ENCODE measurements around the gene SAFB.

Gene SAFB

GRCh38 chr19:5691822-5692722 lies 69.2 kb downstream of the SAFB start:
- DNase-seq (ENCODE audit: insufficient read length, low spot score) (no peak), FAIRE-seq (no peak)
- TF ChIP-seq POU2F2 (IDR thresholded peaks at IDR 0.05; ENCODE audit: low read depth, low read length), result no peak
- TF ChIP-seq SPI1 (IDR thresholded peaks at IDR 0.05; ENCODE audit: low read depth, low read length), result no peak
- no peak; the same call in 1 of the 2 replicates for TF ChIP-seq POLR2A (IDR thresholded peaks at IDR 0.05; ENCODE audit: low read depth, low read length)
- no peak; the same call in 1 of the 2 replicates for TF ChIP-seq POLR2AphosphoS5 (IDR thresholded peaks at IDR 0.05; ENCODE audit: low read depth, low read length)

- DNase-seq (ENCODE audit: insufficient read length, low spot score), result no peak
- no peak for FAIRE-seq
- peak; percentile 64 for TF ChIP-seq POLR2A (IDR thresholded peaks at IDR 0.05; ENCODE audit: low read depth, low read length)
- TF ChIP-seq POLR2AphosphoS5 (IDR thresholded peaks at IDR 0.05; ENCODE audit: low read depth, low read length), result no peak
Observed at GRCh38 chr19:5692723-5693194, 69.9 kb downstream of the SAFB start.

- FAIRE-seq, result peak; percentile 28
Observed at GRCh38 chr19:5693195-5694166, 70.6 kb downstream of the SAFB start.

GRCh38 chr19:5694167-5694955 lies 71.5 kb downstream of the SAFB start:
- FAIRE-seq (no peak), DNase-seq (ENCODE audit: insufficient read length, low spot score) (no peak)
- TF ChIP-seq POLR2AphosphoS5 (IDR thresholded peaks at IDR 0.05; ENCODE audit: low read depth, low read length) (peak; percentile 15; the same call in 1 of the 2 replicates), POU2F2 (IDR thresholded peaks at IDR 0.05; ENCODE audit: low read depth, low read length) (no peak), POLR2A (IDR thresholded peaks at IDR 0.05; ENCODE audit: low read depth, low read length) (peak; percentile 58; the same call in 1 of the 2 replicates)

More at GRCh38 chr19:5693195-5694166, 70.6 kb downstream of the SAFB start:
- no peak; the same call in none of the 2 replicates for TF ChIP-seq POLR2A (IDR thresholded peaks at IDR 0.05; ENCODE audit: low read depth, low read length)
- TF ChIP-seq POU2F2 (IDR thresholded peaks at IDR 0.05; ENCODE audit: low read depth, low read length), result 0 out of 2 replicates have a peak, but pooled peaks have one; percentile 46
- TF ChIP-seq POLR2AphosphoS5 (IDR thresholded peaks at IDR 0.05; ENCODE audit: low read depth, low read length), result peak; percentile 95
- DNase-seq (ENCODE audit: insufficient read length, low spot score), result no peak

GRCh38 chr19:5694956-5695648 lies 72.2 kb downstream of the SAFB start:
- no peak for DNase-seq (ENCODE audit: insufficient read length, low spot score)

GRCh38 chr19:5695649-5696195 lies 72.8 kb downstream of the SAFB start:
- TF ChIP-seq POU2F2 (IDR thresholded peaks at IDR 0.05; ENCODE audit: low read depth, low read length) (no peak), TAF1 (IDR thresholded peaks at IDR 0.05; ENCODE audit: low read depth, low read length) (no peak), POLR2AphosphoS5 (IDR thresholded peaks at IDR 0.05; ENCODE audit: low read depth, low read length) (no peak; the same call in 1 of the 2 replicates), PAX5 (IDR thresholded peaks at IDR 0.05; ENCODE audit: insufficient read depth, low read length, severe bottlenecking) (no peak), POLR2A (IDR thresholded peaks at IDR 0.05; ENCODE audit: low read depth, low read length) (no peak; the same call in 1 of the 2 replicates), SPI1 (IDR thresholded peaks at IDR 0.05; ENCODE audit: low read depth, low read length) (no peak)
- FAIRE-seq (peak; percentile 5), DNase-seq (ENCODE audit: insufficient read length, low spot score) (no peak)

More at GRCh38 chr19:5694956-5695648, 72.2 kb downstream of the SAFB start:
- FAIRE-seq, result no peak
- TF ChIP-seq POLR2A (IDR thresholded peaks at IDR 0.05; ENCODE audit: low read depth, low read length) (peak; percentile 52), POU2F2 (IDR thresholded peaks at IDR 0.05; ENCODE audit: low read depth, low read length) (no peak), PAX5 (IDR thresholded peaks at IDR 0.05; ENCODE audit: insufficient read depth, low read length, severe bottlenecking) (no peak), POLR2AphosphoS5 (IDR thresholded peaks at IDR 0.05; ENCODE audit: low read depth, low read length) (0 out of 2 replicates have a peak, but pooled peaks have one; percentile 12)

- DNase-seq (ENCODE audit: insufficient read length, low spot score) (no peak), FAIRE-seq (no peak)
- no peak for TF ChIP-seq POU2F2 (IDR thresholded peaks at IDR 0.05; ENCODE audit: low read depth, low read length)
- no peak for TF ChIP-seq TAF1 (IDR thresholded peaks at IDR 0.05; ENCODE audit: low read depth, low read length)
- TF ChIP-seq POLR2AphosphoS5 (IDR thresholded peaks at IDR 0.05; ENCODE audit: low read depth, low read length), result peak; percentile 26
- no peak for TF ChIP-seq PAX5 (IDR thresholded peaks at IDR 0.05; ENCODE audit: insufficient read depth, low read length, severe bottlenecking)
- TF ChIP-seq POLR2A (IDR thresholded peaks at IDR 0.05; ENCODE audit: low read depth, low read length), result no peak; the same call in 1 of the 2 replicates
Observed at GRCh38 chr19:5696196-5697021, 73.5 kb downstream of the SAFB start.

All from GM12891 (cell line).